Keratinocyte (primary cell): ENCODE measurements around the gene GABRA4. TPM values are rescaled to one million over a fixed set of nuclear protein-coding genes. Genes with fewer than 3 reads are reported as not detected.

Source experiments
- DNase-seq: peaks from one replicate; pipeline ENCODE4 v3.0.0-alpha.2; 2011; ENCODE audit warnings: low read depth, missing footprints, low spot score
- FAIRE-seq: peaks from 2 replicates; lab custom pipeline; 2011; peaks lifted over from hg19 to GRCh38; lab: Jason Lieb, UNC
- H2AFZ ChIP-seq: 2 replicates; pipeline ENCODE4 v1.6.0; 2012; ENCODE audit warnings: low read length, control low read depth, inconsistent platforms; ENCODE audit not compliant: control insufficient read depth
- H3K27ac ChIP-seq: 2 replicates; pipeline ENCODE4 v1.5.1; 2011; ENCODE audit warnings: low read length; ENCODE audit not compliant: control insufficient read depth, insufficient read depth
- H3K27me3 ChIP-seq: 3 replicates; pipeline ENCODE4 v1.6.0; 2011; ENCODE audit warnings: low read length; ENCODE audit not compliant: control insufficient read depth, insufficient read depth; ENCODE audit errors: extremely low read depth
- H3K36me3 ChIP-seq, 2 experiments: 2 replicates in 1 of 2; 3 replicates in 1 of 2; pipeline ENCODE4 v1.5.1; 2011; ENCODE audit warnings: low read length in 2 of 2, mild to moderate bottlenecking in 1 of 2; ENCODE audit not compliant: control insufficient read depth in 2 of 2, insufficient read depth in 2 of 2; ENCODE audit errors: extremely low read depth in 1 of 2
- H3K4me1 ChIP-seq: 3 replicates; pipeline ENCODE4 v1.5.1; 2011; ENCODE audit warnings: low read length; ENCODE audit not compliant: control insufficient read depth, insufficient read depth; ENCODE audit errors: extremely low read depth
- H3K4me2 ChIP-seq: 3 replicates; pipeline ENCODE4 v1.6.0; 2011; ENCODE audit warnings: low read depth, low read length; ENCODE audit not compliant: control insufficient read depth, insufficient read depth; ENCODE audit errors: extremely low read depth
- H3K4me3 ChIP-seq, 3 experiments: fragments of 200-600 bp in 1 of 3; sonication (generic) in 1 of 3; 2 replicates in 2 of 3; 3 replicates in 1 of 3; pipeline ENCODE4 v1.5.1; 2011 to 2016; ENCODE audit warnings: low read length in 3 of 3, mild to moderate bottlenecking in 3 of 3, control low read depth in 2 of 3, inconsistent platforms in 1 of 3, low read depth in 1 of 3, mixed read lengths in 1 of 3, mixed run types in 1 of 3, moderate library complexity in 1 of 3; ENCODE audit not compliant: control insufficient read depth in 2 of 3, insufficient read depth in 2 of 3; ENCODE audit errors: extremely low read depth in 1 of 3
- H3K79me2 ChIP-seq: 2 replicates; pipeline ENCODE4 v1.6.0; 2012; ENCODE audit warnings: low read length; ENCODE audit not compliant: control insufficient read depth, insufficient read depth
- H3K9ac ChIP-seq: 3 replicates; pipeline ENCODE4 v1.6.0; 2011; ENCODE audit warnings: low read length; ENCODE audit not compliant: control insufficient read depth, insufficient read depth; ENCODE audit errors: extremely low read depth
- H3K9me1 ChIP-seq: 3 replicates; pipeline ENCODE4 v1.6.0; 2011; ENCODE audit warnings: low read length; ENCODE audit not compliant: control insufficient read depth, insufficient read depth; ENCODE audit errors: extremely low read depth
- H3K9me3 ChIP-seq: 2 replicates; pipeline ENCODE4 v1.5.1; 2012; ENCODE audit warnings: low read depth, low read length; ENCODE audit not compliant: control insufficient read depth
- H4K20me1 ChIP-seq: 3 replicates; pipeline ENCODE4 v1.6.0; 2011; ENCODE audit warnings: low read length; ENCODE audit not compliant: control insufficient read depth, insufficient read depth; ENCODE audit errors: extremely low read depth
- EZH2 ChIP-seq: IDR thresholded peaks from one replicate; pipeline ENCODE4 v1.6.1; 2012; ENCODE audit warnings: inconsistent platforms, mild to moderate bottlenecking, low read length, moderate library complexity
- dilution Hi-C: fragments of 300-500 bp; cut with MboI; formaldehyde crosslinking; loops from one replicate; pipeline ENCODE4 v1.7.0; 2020; ENCODE audit warnings: low sequenced_read_pairs; ENCODE audit not compliant: extremely low pct_ligation_motif_present
- polyA plus RNA-seq, 5 experiments: library from polyadenylated mRNA; depleted of rRNA in 3 of 5; stranded (reverse) in 3 of 5; stranded (forward) in 1 of 5; unstranded in 1 of 5; fragments of >200 nt; gene quantifications; 1 replicate in 1 of 5; 2 replicates in 3 of 5; 3 replicates in 1 of 5; pipeline versions ENCODE4 v1.2.1 to v1.2.3, GENCODE V29; 2011 to 2012; ENCODE audit warnings: missing spikeins in 2 of 5, low read depth in 1 of 5, low replicate concordance in 1 of 5
- TF ChIP-seq, protein P1 (sequence below), 3 experiments: IDR thresholded peaks in 1 of 3; conservative IDR thresholded peaks in 1 of 3; optimal IDR thresholded peaks in 1 of 3; 2 replicates in 2 of 3; 3 replicates in 1 of 3; pipeline versions ENCODE3 to v1.5.1; 2011; ENCODE audit warnings: low read length in 3 of 3, mild to moderate bottlenecking in 3 of 3, moderate library complexity in 2 of 3, control low read depth in 1 of 3, inconsistent platforms in 1 of 3; ENCODE audit not compliant: insufficient read depth in 2 of 3; ENCODE audit errors: extremely low read depth in 1 of 3

GABRA4 gene
- polyA plus RNA-seq, 1 donor (not counting 4 experiments of a cell fraction or from before 2014, with no cell fraction given), result not detected

DNA sequence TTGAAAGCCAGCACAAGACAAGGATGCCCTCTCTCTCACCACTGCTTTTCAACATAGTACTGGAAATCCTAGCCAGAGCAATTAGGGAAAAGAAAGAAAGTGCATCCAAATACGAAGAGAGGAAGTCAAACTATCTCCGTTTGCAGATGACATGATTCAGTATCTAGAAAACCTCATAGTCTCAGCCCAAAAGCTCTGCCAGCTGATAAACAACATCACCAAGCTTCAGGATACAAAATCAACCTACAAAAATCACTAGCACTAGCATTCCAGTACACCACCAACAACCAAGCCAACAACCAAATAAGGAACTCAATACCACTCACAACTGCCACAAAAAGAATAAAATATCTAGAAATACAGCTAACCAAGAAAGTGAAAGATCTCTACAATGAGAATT is 123.0 kb downstream of the GABRA4 start:
- FAIRE-seq (no peak), DNase-seq (no peak)
- Histone ChIP-seq H3K9me1 (no peaks in the 10 kb centered on the region), H3K4me3 (no peak overlapping the region), H3K9ac (no peak overlapping the region), H2AFZ (no peak overlapping the region), H3K4me1 (no peaks in the 10 kb centered on the region), H3K79me2 (no peaks in the 10 kb centered on the region), H3K4me2 (no peak overlapping the region), H3K27me3 (no peaks in the 10 kb centered on the region), H3K36me3 (no peaks in the 10 kb centered on the region), H4K20me1 (no peaks in the 10 kb centered on the region), H3K27ac (no peak overlapping the region), H3K9me3 (no peaks in the 10 kb centered on the region)
- TF ChIP-seq, protein P1, sequence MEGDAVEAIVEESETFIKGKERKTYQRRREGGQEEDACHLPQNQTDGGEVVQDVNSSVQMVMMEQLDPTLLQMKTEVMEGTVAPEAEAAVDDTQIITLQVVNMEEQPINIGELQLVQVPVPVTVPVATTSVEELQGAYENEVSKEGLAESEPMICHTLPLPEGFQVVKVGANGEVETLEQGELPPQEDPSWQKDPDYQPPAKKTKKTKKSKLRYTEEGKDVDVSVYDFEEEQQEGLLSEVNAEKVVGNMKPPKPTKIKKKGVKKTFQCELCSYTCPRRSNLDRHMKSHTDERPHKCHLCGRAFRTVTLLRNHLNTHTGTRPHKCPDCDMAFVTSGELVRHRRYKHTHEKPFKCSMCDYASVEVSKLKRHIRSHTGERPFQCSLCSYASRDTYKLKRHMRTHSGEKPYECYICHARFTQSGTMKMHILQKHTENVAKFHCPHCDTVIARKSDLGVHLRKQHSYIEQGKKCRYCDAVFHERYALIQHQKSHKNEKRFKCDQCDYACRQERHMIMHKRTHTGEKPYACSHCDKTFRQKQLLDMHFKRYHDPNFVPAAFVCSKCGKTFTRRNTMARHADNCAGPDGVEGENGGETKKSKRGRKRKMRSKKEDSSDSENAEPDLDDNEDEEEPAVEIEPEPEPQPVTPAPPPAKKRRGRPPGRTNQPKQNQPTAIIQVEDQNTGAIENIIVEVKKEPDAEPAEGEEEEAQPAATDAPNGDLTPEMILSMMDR (optimal IDR thresholded peaks at IDR 0.05 in 1 of 3, IDR thresholded peaks at IDR 0.05 in 1 of 3, conservative IDR thresholded peaks at IDR 0.05 in 1 of 3; ENCODE audit: extremely low read depth in 1 of 3, insufficient read depth in 2 of 3, low read length in 3 of 3), result no peak
- TF ChIP-seq EZH2, result no peak
- dilution Hi-C loops, result no loop called here

Other genes with a start within 250 kb of the GABRA4 start
- not detected in 3 replicates for gene COX7B2, start 84.3 kb downstream of the GABRA4 start, polyA plus RNA-seq
- gene GABRB1, start 38.0 kb upstream of the GABRA4 start, polyA plus RNA-seq, result not detected in 3 replicates